GM12873 (cell line): ENCODE data around the gene DLGAP5.

ENCODE experiments used
- CTCF ChIP-seq: IDR thresholded peaks from 2 replicates; pipeline ENCODE4 v1.5.1; 2012; ENCODE audit warnings: low read depth, mild to moderate bottlenecking, moderate library complexity, low read length, control low read depth; ENCODE audit not compliant: insufficient read depth; ENCODE audit errors: missing control alignments

Gene DLGAP5

DNA sequence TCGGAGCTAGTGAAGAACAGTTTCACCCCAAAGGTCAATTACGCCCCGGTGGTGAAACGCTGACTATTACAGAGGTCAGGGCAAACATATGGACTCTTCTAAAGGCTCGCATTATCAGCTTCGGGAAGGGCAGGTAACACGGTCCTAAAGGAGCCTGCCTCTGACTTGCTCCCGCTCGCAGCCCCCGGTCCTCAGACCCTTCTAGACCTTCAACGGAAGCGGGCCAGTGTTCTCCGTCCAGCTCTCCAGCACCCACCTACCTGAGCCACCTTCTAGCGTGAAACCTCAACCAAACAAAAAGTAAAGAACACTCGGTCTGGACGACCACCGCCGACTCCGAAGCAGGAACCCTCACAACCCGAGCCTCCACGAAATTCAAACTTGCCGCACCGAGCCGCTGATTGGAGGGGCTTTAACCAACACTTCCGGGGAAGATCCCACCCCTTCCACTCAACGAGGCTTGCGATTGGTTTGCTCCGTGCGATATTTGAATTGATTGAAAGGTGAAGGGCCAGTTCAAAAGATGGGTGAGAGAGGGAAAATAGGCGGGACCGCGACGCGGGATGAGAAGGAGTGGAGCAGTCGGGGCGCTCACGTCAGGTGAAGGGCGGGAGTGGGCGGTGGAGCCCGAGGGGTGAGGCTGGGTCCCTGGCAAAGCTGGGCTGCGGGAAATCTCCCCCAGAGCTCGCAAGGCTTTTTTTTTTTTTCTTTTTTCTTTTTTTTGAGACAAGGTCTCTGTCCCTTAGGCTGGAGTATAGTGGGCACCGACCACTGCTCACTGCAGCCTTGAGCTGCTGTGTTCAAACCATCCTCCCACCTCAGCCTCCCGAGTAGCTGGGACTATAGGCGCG, at the start of gene DLGAP5:
DLGAP5 (minus strand) TSS at position 383 of the 851 bp plus-strand sequence. CDS start 2,406 bp downstream, outside the sequence.
- TF ChIP-seq CTCF, result no peak

GRCh38 chr14:55240526-55241178, 49.3 kb upstream of the DLGAP5 start:
- TF ChIP-seq CTCF, result no peak

DNA sequence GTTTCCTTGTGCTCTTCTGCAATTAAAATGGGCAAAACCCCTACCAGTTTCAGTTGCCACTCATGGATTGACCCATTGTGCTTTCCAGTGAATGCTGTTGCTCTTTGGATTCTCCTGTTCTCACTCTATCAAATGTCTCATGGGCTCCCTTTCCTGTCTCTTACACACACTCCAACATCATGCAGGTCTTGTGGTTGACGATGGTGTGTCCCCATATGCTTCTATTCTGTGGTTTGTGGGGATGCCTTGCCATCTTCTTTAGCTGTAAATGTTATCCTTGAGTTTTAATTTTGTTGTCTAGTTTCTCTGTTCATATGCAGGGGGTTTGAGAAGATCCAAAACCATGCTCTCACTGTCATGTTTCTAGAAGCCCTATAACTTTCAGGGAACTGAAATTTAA, 47.9 kb upstream of the DLGAP5 start:
- TF ChIP-seq CTCF, result no peak

DNA sequence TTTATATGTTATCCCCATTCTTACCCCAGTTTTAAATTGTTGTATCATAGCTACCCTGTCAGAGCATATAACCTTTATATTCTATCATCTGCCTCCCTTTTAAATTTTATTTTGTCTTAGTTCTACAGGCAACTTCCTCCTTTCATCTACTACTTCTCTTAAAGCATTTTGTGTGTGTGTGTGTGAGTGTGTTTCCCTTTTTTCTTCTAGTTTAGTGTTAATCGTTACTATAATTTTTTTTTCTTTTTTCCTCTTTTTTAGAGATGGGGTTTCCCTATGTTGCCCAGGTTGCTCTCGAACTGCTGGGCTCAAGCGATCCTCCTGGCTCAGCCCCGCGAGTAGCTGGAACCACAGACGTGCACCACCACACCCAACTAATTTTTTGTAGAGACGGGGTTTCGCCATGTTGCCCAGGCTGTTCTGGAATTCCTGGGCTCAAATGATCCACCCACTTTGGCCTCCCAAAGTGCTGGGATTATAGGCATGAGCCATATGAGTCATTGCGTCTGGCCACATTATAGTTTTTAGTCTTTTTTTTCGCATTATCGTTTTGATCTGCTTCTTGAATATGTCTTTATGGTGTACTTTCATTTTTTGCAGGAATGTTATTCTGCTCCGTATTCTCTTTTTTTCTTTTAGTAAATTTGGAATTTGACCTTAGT, 46.8 kb upstream of the DLGAP5 start:
- no peak for TF ChIP-seq CTCF

- TF ChIP-seq CTCF, result no peak
Measured at GRCh38 chr14:55233591-55233990, 42.2 kb upstream of the DLGAP5 start.

DNA sequence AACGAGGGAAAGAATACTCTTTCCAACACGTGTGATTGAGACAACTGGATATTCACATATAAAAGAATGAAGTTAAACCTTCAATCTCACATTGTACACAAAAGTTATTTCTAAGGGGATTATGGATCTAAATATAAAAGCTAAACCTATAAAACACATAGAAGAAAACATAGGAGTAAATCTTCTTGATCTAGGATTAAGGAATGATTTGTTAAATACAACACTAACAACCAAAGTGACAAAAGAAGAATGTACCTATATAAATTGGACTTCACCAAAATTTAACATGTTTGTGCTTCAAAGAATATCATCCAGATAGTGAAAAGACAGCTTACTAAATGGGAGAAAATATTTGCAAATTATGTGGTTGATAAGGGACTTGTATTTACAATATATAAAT, 36.9 kb upstream of the DLGAP5 start:
- no peak for TF ChIP-seq CTCF

- no peak for TF ChIP-seq CTCF
Measured at GRCh38 chr14:55223364-55223763, 32.0 kb upstream of the DLGAP5 start.
